Urinary bladder (tissue), 4 donors: Measurements from ENCODE around the gene UCKL1. TPM values are rescaled to one million over a fixed set of nuclear protein-coding genes. Genes with fewer than 3 reads are reported as not detected.

ENCODE experiments used
- DNase-seq: peaks from one replicate; pipeline ENCODE4 v3.0.0-alpha.2; 2015; ENCODE audit errors: extremely low spot score
- H3K27ac ChIP-seq: one replicate; pipeline ENCODE4 v1.5.1; 2013; ENCODE audit warnings: low read depth, mild to moderate bottlenecking, moderate library complexity
- H3K36me3 ChIP-seq: one replicate; pipeline ENCODE4 v1.6.1; 2013; ENCODE audit warnings: mild to moderate bottlenecking, moderate library complexity; ENCODE audit not compliant: insufficient read depth
- H3K4me1 ChIP-seq: one replicate; pipeline ENCODE4 v1.6.1; 2013; ENCODE audit warnings: mild to moderate bottlenecking, moderate library complexity; ENCODE audit not compliant: insufficient read depth
- H3K4me3 ChIP-seq: one replicate; pipeline ENCODE4 v1.5.1; 2013; ENCODE audit warnings: low read depth, low read length
- WGBS: extraction: QIAGEN DNeasy Blood & Tissue Kit; methylation state at CpG from one replicate; pipeline ENCODE4 v1.1.7; 2013; 5-methylcytosine and 5-hydroxymethylcytosine counted together
- polyA plus RNA-seq: library from polyadenylated mRNA; stranded (reverse); fragments of 200-250 nt; gene quantifications from one replicate; pipeline ENCODE4 v1.2.3, GENCODE V29; 2013
- small RNA-seq: library from RNA; depleted of rRNA; stranded (forward); fragments of <200 nt; gene quantifications from one replicate; pipeline ENCODE3, GENCODE V24; 2014
- total RNA-seq: library from RNA; depleted of rRNA; stranded (reverse); fragments of >200 nt; gene quantifications from one replicate; pipeline ENCODE4 v1.2.3, GENCODE V29; 2014
- donor health status: healthy with polysubstance abuse.
- donor health status: healthy.

UCKL1 gene
- total and polyA plus RNA-seq, 2 donors, result 20.1 to 41.2 TPM

- WGBS, result 1% methylated on average over 5 of the region's 5 CpGs
- H3K4me1 ChIP-seq, result peaks cover 3% of the 10 kb centered on the region
- H3K27ac ChIP-seq, result no peak overlapping the region
- DNase-seq, result peak; percentile 37
- peak overlapping the region; percentile 97 for H3K4me3 ChIP-seq
- no peaks in the 10 kb centered on the region for H3K36me3 ChIP-seq
These were observed 60.3 kb downstream of the UCKL1 start for GRCh38 chr20:63895952-63896263.

- DNase-seq, result no peak
- Histone ChIP-seq H3K27ac (no peak overlapping the region), H3K36me3 (no peaks in the 10 kb centered on the region), H3K4me1 (peaks cover 3% of the 10 kb centered on the region), H3K4me3 (peak overlapping the region; percentile 97)
- 1% methylated on average over 85 of the region's 87 CpGs for WGBS
These were observed 60.8 kb downstream of the UCKL1 start for GRCh38 chr20:63895202-63895951.

GRCh38 chr20:63894358-63895201, 61.6 kb downstream of the UCKL1 start, which contains the start of gene DNAJC5:
Gene DNAJC5 (plus strand): TSS chr20:63895126. CDS start chr20:63928346, 33,220 bp downstream.
- Histone ChIP-seq H3K4me1 (peaks cover 3% of the 10 kb centered on the region), H3K4me3 (peak within 1 kb of the TSS; percentile 97), H3K36me3 (no peaks in the 10 kb centered on the region), H3K27ac (no peak within 1 kb of the TSS)
- peak; percentile 84 for DNase-seq
- WGBS, result 1% methylated on average over 82 of the region's 82 CpGs

GRCh38 chr20:63893999-63894357, 62.2 kb downstream of the UCKL1 start:
- no peak for DNase-seq
- Histone ChIP-seq H3K36me3 (no peaks in the 10 kb centered on the region), H3K4me1 (peaks cover 3% of the 10 kb centered on the region), H3K4me3 (no peak overlapping the region), H3K27ac (no peak overlapping the region)
- 20% methylated on average over 6 of the region's 6 CpGs for WGBS

- DNase-seq, result no peak
- peaks cover 3% of the 10 kb centered on the region for H3K4me1 ChIP-seq
- peaks cover 3% of the 10 kb centered on the region for H3K36me3 ChIP-seq
- H3K27ac ChIP-seq, result no peak overlapping the region
- no peak overlapping the region for H3K4me3 ChIP-seq
- 85% methylated on average over 7 of the region's 7 CpGs for WGBS
These were observed 63.8 kb downstream of the UCKL1 start for GRCh38 chr20:63892402-63892801.

- H3K36me3 ChIP-seq, result peaks cover 3% of the 10 kb centered on the region
- no peak overlapping the region for H3K27ac ChIP-seq
- no peaks in the 10 kb centered on the region for H3K4me1 ChIP-seq
- H3K4me3 ChIP-seq, result no peak overlapping the region
- WGBS, result 91% methylated on average over 29 of the region's 29 CpGs
- no peak for DNase-seq
These were observed 64.9 kb downstream of the UCKL1 start for GRCh38 chr20:63891061-63892002.

- H3K36me3 ChIP-seq, result peaks cover 3% of the 10 kb centered on the region
- no peaks in the 10 kb centered on the region for H3K4me1 ChIP-seq
- no peak for DNase-seq
- no peak overlapping the region for H3K27ac ChIP-seq
- H3K4me3 ChIP-seq, result no peak overlapping the region
- WGBS, result 87% methylated on average over 7 of the region's 7 CpGs
These were observed 65.6 kb downstream of the UCKL1 start for GRCh38 chr20:63890616-63891015.

- H3K4me3 ChIP-seq, result no peak overlapping the region
- 85% methylated on average over 7 of the region's 7 CpGs for WGBS
- H3K4me1 ChIP-seq, result no peaks in the 10 kb centered on the region
- no peak overlapping the region for H3K27ac ChIP-seq
- DNase-seq, result no peak
- peaks cover 3% of the 10 kb centered on the region for H3K36me3 ChIP-seq
These were observed 66.0 kb downstream of the UCKL1 start for GRCh38 chr20:63890201-63890576.

Small RNA genes within 50 kb of the gene (small RNA-seq; reads per million reads assigned to genes)
- not detected for gene MIR647
- gene MIR941-2, result not detected
- not detected for gene MIR941-4
- gene MIR941-5, result not detected
- not detected for gene RNU1-134P

Other genes starting within 250 kb of the UCKL1 start
- 17.9 TPM for gene ARFRP1, start 248.4 kb downstream of the UCKL1 start, total RNA-seq
- gene ARFRP1, start 248.4 kb downstream of the UCKL1 start, polyA plus RNA-seq, result 40.8 TPM
- 11.0 TPM for gene ZGPAT, start 248.4 kb downstream of the UCKL1 start, total RNA-seq
- gene ZGPAT, start 248.4 kb downstream of the UCKL1 start, polyA plus RNA-seq, result 30.7 TPM
- 1.1 TPM for gene LIME1, start 219.8 kb downstream of the UCKL1 start, total RNA-seq
- 7.9 TPM for gene LIME1, start 219.8 kb downstream of the UCKL1 start, polyA plus RNA-seq
- gene SLC2A4RG, start 216.6 kb downstream of the UCKL1 start, total RNA-seq, result 8.6 TPM
- 106 TPM for gene SLC2A4RG, start 216.6 kb downstream of the UCKL1 start, polyA plus RNA-seq
- gene ZBTB46, start 125.2 kb downstream of the UCKL1 start, total RNA-seq, result 10.6 TPM
- gene ZBTB46, start 125.2 kb downstream of the UCKL1 start, polyA plus RNA-seq, result 6.7 TPM
- not detected for gene ABHD16B, start 94.9 kb downstream of the UCKL1 start, total RNA-seq
- 0.68 TPM for gene ABHD16B, start 94.9 kb downstream of the UCKL1 start, polyA plus RNA-seq
- gene TPD52L2, start 91.1 kb downstream of the UCKL1 start, total RNA-seq, result 53.7 TPM
- 132 TPM for gene TPD52L2, start 91.1 kb downstream of the UCKL1 start, polyA plus RNA-seq
- 18.7 TPM for gene DNAJC5, start 61.3 kb downstream of the UCKL1 start, total RNA-seq
- gene DNAJC5, start 61.3 kb downstream of the UCKL1 start, polyA plus RNA-seq, result 31.8 TPM
- 8.7 TPM for gene ZNF512B, start 13.5 kb upstream of the UCKL1 start, total RNA-seq
- gene ZNF512B, start 13.5 kb upstream of the UCKL1 start, polyA plus RNA-seq, result 13.8 TPM
- 1.8 TPM for gene SAMD10, start 23.2 kb upstream of the UCKL1 start, total RNA-seq
- 3.8 TPM for gene SAMD10, start 23.2 kb upstream of the UCKL1 start, polyA plus RNA-seq
- gene PRPF6, start 24.7 kb upstream of the UCKL1 start, total RNA-seq, result 44.1 TPM
- gene PRPF6, start 24.7 kb upstream of the UCKL1 start, polyA plus RNA-seq, result 71.8 TPM
- 0.95 TPM for gene C20orf204, start 79.8 kb upstream of the UCKL1 start, total RNA-seq
- gene C20orf204, start 79.8 kb upstream of the UCKL1 start, polyA plus RNA-seq, result 0.71 TPM
- 4.5 TPM for gene SOX18, start 93.2 kb upstream of the UCKL1 start, total RNA-seq
- 66.0 TPM for gene SOX18, start 93.2 kb upstream of the UCKL1 start, polyA plus RNA-seq
- 18.2 TPM for gene TCEA2, start 106.8 kb upstream of the UCKL1 start, total RNA-seq
- 69.0 TPM for gene TCEA2, start 106.8 kb upstream of the UCKL1 start, polyA plus RNA-seq
- 7.8 TPM for gene RGS19, start 123.1 kb upstream of the UCKL1 start, total RNA-seq
- 11.6 TPM for gene RGS19, start 123.1 kb upstream of the UCKL1 start, polyA plus RNA-seq
- gene OPRL1, start 123.7 kb upstream of the UCKL1 start, total RNA-seq, result 1.1 TPM
- gene OPRL1, start 123.7 kb upstream of the UCKL1 start, polyA plus RNA-seq, result 0.67 TPM
- not detected for gene LKAAEAR1, start 128.0 kb upstream of the UCKL1 start, total RNA-seq
- gene LKAAEAR1, start 128.0 kb upstream of the UCKL1 start, polyA plus RNA-seq, result 0.48 TPM
- gene NPBWR2, start 151.1 kb upstream of the UCKL1 start, total RNA-seq, result not detected
- gene NPBWR2, start 151.1 kb upstream of the UCKL1 start, polyA plus RNA-seq, result not detected
- gene MYT1, start 208.0 kb upstream of the UCKL1 start, total RNA-seq, result 0.48 TPM
- gene MYT1, start 208.0 kb upstream of the UCKL1 start, polyA plus RNA-seq, result 0.13 TPM